ENCODE results near the gene ULBP3. TPM values are rescaled to one million over a fixed set of nuclear protein-coding genes. Genes with fewer than 3 reads are reported as not detected.

The ULBP3 gene
- total RNA-seq, 1 donor from 2014 or later: 3.9 TPM

DNA sequence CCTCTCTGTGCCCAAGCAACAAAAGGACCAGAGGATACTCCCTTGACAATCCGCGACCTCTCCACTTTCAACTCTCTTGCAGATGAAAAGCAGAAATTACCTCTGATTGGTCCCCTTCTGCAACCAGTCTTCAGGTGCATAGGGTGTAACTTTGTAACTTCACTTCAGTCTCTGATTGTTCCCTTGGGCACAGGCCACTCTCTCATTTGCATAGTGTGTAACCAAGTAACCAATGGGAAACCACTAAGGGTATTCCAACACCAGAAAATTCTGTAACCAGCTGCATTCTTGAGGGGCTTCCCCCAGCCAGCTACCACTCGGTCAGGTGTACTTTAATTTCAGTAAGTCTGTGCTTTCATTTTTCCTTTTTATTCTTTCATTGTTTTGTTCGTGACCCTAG is 39.2 kb downstream of the ULBP3 start:
- Histone ChIP-seq H3K4me1 (no peaks in the 10 kb centered on the region), H3K79me2 (ENCODE audit: low read depth) (no peaks in the 10 kb centered on the region), H3K9me3 (ENCODE audit: low read depth) (no peaks in the 10 kb centered on the region), H3K4me3 (no peak overlapping the region), H3K4me2 (no peak overlapping the region), H3K27ac (no peak overlapping the region), H3K9ac (no peak overlapping the region), H4K20me1 (ENCODE audit: low read depth) (no peaks in the 10 kb centered on the region), H3K36me3 (no peaks in the 10 kb centered on the region), H3F3A (ENCODE audit: low read depth) (no peaks in the 10 kb centered on the region), H3K27me3 (peaks cover 77% of the 10 kb centered on the region), H2AFZ (replicated peaks) (no peak overlapping the region)
- TF ChIP-seq EZH2 (IDR thresholded peaks at IDR 0.05) (no peak), EZH2phosphoT487 (IDR thresholded peaks at IDR 0.05) (no peak)
- TF ChIP-seq, protein P1, sequence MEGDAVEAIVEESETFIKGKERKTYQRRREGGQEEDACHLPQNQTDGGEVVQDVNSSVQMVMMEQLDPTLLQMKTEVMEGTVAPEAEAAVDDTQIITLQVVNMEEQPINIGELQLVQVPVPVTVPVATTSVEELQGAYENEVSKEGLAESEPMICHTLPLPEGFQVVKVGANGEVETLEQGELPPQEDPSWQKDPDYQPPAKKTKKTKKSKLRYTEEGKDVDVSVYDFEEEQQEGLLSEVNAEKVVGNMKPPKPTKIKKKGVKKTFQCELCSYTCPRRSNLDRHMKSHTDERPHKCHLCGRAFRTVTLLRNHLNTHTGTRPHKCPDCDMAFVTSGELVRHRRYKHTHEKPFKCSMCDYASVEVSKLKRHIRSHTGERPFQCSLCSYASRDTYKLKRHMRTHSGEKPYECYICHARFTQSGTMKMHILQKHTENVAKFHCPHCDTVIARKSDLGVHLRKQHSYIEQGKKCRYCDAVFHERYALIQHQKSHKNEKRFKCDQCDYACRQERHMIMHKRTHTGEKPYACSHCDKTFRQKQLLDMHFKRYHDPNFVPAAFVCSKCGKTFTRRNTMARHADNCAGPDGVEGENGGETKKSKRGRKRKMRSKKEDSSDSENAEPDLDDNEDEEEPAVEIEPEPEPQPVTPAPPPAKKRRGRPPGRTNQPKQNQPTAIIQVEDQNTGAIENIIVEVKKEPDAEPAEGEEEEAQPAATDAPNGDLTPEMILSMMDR (IDR thresholded peaks at IDR 0.05): no peak
- H3K4me1 Mint-ChIP-seq: no peaks in the 10 kb centered on the region
- DNase-seq (ENCODE audit: low spot score): no peak
- no peak overlapping the region for H3K27ac Mint-ChIP-seq
- H3K4me3 Mint-ChIP-seq: no peak overlapping the region
- no peaks in the 10 kb centered on the region for H3K36me3 Mint-ChIP-seq
- peaks cover 27% of the 10 kb centered on the region for H3K27me3 Mint-ChIP-seq (ENCODE audit: insufficient read depth, low read depth)
- no peaks in the 10 kb centered on the region for H3K9me3 Mint-ChIP-seq

DNA sequence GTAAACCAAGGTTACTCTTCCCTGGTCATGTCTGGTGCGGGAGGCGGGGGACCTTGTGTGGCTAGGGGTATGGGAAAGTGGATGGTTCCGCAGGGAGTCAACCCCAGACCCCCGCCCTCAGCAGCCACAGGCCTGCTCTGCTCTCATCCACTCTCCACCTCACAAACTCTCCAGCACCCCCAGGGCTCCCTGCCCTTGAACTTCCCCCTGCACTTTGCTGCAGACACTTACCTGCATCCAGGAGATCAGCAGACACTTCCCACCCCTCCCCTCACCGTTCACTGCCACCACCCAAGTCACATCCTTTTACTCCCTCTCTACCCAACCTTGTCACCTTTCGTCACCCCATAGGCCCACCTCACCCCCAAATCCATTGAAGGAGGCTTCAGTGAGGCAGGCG is 39.6 kb downstream of the ULBP3 start:
- H3K36me3 Mint-ChIP-seq: no peaks in the 10 kb centered on the region
- H3K27ac ChIP-seq: no peak overlapping the region
- H3K9me3 ChIP-seq (ENCODE audit: low read depth): no peaks in the 10 kb centered on the region
- no peak overlapping the region for H3K9ac ChIP-seq
- H3K4me2 ChIP-seq: no peak overlapping the region
- H3K27ac Mint-ChIP-seq: no peak overlapping the region
- peaks cover 73% of the 10 kb centered on the region for H3K27me3 ChIP-seq
- TF ChIP-seq EZH2phosphoT487 (IDR thresholded peaks at IDR 0.05) (no peak), EZH2 (IDR thresholded peaks at IDR 0.05) (no peak)
- TF ChIP-seq, protein P1 (IDR thresholded peaks at IDR 0.05): no peak
- H2AFZ ChIP-seq (replicated peaks): no peak overlapping the region
- no peak for DNase-seq (ENCODE audit: low spot score)
- H3K4me1 Mint-ChIP-seq: no peaks in the 10 kb centered on the region
- no peaks in the 10 kb centered on the region for H4K20me1 ChIP-seq (ENCODE audit: low read depth)
- no peaks in the 10 kb centered on the region for H3K79me2 ChIP-seq (ENCODE audit: low read depth)
- no peaks in the 10 kb centered on the region for H3F3A ChIP-seq (ENCODE audit: low read depth)
- H3K27me3 Mint-ChIP-seq (ENCODE audit: insufficient read depth, low read depth): peaks cover 25% of the 10 kb centered on the region
- no peak overlapping the region for H3K4me3 ChIP-seq
- H3K36me3 ChIP-seq: no peaks in the 10 kb centered on the region
- no peak overlapping the region for H3K4me3 Mint-ChIP-seq
- H3K4me1 ChIP-seq: no peaks in the 10 kb centered on the region
- no peaks in the 10 kb centered on the region for H3K9me3 Mint-ChIP-seq

DNA sequence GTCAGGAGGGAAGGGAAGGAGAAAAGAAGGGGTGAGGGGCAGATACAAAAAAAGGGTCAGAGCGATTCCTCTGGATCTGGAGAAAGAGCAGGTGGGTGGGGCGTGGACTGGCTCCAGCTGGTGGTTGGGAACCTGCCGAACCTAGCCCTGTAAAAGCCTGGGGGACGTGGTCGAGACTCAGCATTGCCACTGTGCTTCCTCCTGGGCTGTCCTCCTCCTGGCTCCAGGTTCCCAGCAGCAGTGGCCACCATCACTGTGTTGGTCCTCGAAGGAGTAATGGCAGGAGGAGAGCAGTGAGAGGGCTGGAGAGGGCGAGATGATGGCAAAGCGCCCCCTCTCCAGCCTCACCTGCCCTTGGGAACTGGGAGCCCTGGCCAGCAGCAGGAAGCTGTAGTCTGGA is 40.1 kb downstream of the ULBP3 start:
- H3K27ac ChIP-seq: no peak overlapping the region
- no peaks in the 10 kb centered on the region for H4K20me1 ChIP-seq (ENCODE audit: low read depth)
- H3K4me1 ChIP-seq: no peaks in the 10 kb centered on the region
- H3F3A ChIP-seq (ENCODE audit: low read depth): no peaks in the 10 kb centered on the region
- no peaks in the 10 kb centered on the region for H3K4me1 Mint-ChIP-seq
- peaks cover 68% of the 10 kb centered on the region for H3K27me3 ChIP-seq
- TF ChIP-seq EZH2phosphoT487 (IDR thresholded peaks at IDR 0.05) (no peak), EZH2 (IDR thresholded peaks at IDR 0.05) (no peak)
- TF ChIP-seq, protein P1 (IDR thresholded peaks at IDR 0.05): no peak
- H3K4me2 ChIP-seq: no peak overlapping the region
- no peaks in the 10 kb centered on the region for H3K9me3 Mint-ChIP-seq
- H2AFZ ChIP-seq (replicated peaks): no peak overlapping the region
- H3K4me3 ChIP-seq: no peak overlapping the region
- H3K27ac Mint-ChIP-seq: peak overlapping the region; percentile 81
- H3K36me3 ChIP-seq: no peaks in the 10 kb centered on the region
- peaks cover 22% of the 10 kb centered on the region for H3K27me3 Mint-ChIP-seq (ENCODE audit: insufficient read depth, low read depth)
- no peak overlapping the region for H3K4me3 Mint-ChIP-seq
- H3K9ac ChIP-seq: no peak overlapping the region
- no peaks in the 10 kb centered on the region for H3K9me3 ChIP-seq (ENCODE audit: low read depth)
- no peaks in the 10 kb centered on the region for H3K79me2 ChIP-seq (ENCODE audit: low read depth)
- no peaks in the 10 kb centered on the region for H3K36me3 Mint-ChIP-seq
- no peak for DNase-seq (ENCODE audit: low spot score)
